NCI-H1092 treated with DMSO at 0.1 percent for 48 hours (cell line): ENCODE results near the gene DNAJA4.

Experiments used
- DNase-seq: peaks from one replicate; lab custom pipeline; 2025; lab: John Stamatoyannopoulos, UW

DNAJA4 gene

GRCh38 chr15:78316283-78317083 is 52.1 kb downstream of the DNAJA4 start:
- DNase-seq = peak; percentile 39

- DNase-seq = peak; percentile 16
These were observed 52.9 kb downstream of the DNAJA4 start for GRCh38 chr15:78317145-78317836.

- DNase-seq = no peak
These were observed 55.2 kb downstream of the DNAJA4 start for GRCh38 chr15:78319588-78319987.

GRCh38 chr15:78320183-78320582 is 55.8 kb downstream of the DNAJA4 start:
- peak; percentile 36 for DNase-seq

- DNase-seq = no peak
These were observed 56.7 kb downstream of the DNAJA4 start for GRCh38 chr15:78321041-78321570.

GRCh38 chr15:78321786-78322185 is 57.4 kb downstream of the DNAJA4 start:
- no peak for DNase-seq

- peak; percentile 37 for DNase-seq
These were observed 57.9 kb downstream of the DNAJA4 start for GRCh38 chr15:78322243-78322642.

- DNase-seq = no peak
These were observed 58.6 kb downstream of the DNAJA4 start for GRCh38 chr15:78322724-78323521.

GRCh38 chr15:78323693-78324092 is 59.3 kb downstream of the DNAJA4 start:
- DNase-seq = no peak

GRCh38 chr15:78324144-78324543 is 59.8 kb downstream of the DNAJA4 start:
- DNase-seq = no peak

- no peak for DNase-seq
These were observed 60.9 kb downstream of the DNAJA4 start for GRCh38 chr15:78325092-78325843.

GRCh38 chr15:78327466-78327865 is 63.1 kb downstream of the DNAJA4 start:
- no peak for DNase-seq

- no peak for DNase-seq
These were observed 65.3 kb downstream of the DNAJA4 start for GRCh38 chr15:78329625-78330024.
